ENCODE data around the gene FRMPD4.

The FRMPD4 gene

DNA sequence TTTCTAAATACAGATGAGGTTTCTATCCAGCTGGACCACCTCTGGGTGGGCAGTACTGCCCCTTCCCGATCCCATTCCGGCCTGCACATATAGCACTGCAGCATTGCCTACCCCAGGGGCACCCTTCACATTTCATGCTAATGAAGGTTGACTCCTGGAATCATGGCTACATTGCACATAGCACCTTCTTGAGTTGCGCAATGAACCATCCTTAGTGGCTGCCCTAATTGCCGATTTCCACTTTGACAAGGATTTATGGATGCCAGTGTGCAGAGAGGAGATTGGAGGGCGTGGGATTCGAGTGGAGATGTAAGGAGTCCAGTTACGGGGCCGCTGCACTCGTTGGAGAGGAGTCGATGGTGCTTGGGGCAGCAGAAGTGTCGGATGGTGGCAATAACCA, 229.0 kb downstream of the FRMPD4 start:
- DNase-seq (ENCODE audit: low spot score) = no peak

DNA sequence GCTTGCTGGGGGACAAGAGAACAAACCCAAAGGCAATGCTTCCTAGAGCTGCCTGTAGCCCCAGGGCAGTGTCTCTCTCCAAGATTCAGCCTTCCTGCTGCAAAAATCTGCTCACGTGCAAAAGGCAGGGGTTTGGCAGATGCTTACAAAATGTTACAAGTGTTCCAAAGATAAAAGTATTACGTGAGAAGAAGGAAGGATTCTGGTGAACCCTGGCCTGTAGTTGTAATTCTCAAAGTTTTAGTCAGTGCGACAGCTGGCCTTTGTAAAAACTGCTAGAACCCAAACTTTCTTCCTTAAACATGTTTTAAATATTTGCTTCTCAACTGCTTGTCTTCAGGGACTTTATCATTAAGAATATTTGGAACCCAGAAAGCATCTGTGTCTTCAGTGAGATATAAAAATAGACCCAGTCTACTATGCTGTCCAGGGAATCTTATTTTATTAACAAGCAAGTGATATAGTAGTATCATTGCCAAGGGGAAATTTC, 232.3 kb downstream of the FRMPD4 start:
- DNase-seq (ENCODE audit: low spot score) = peak; percentile 35

- DNase-seq (ENCODE audit: low spot score) = peak; percentile 13
Observed at GRCh38 chrX:12372111-12372510, 233.8 kb downstream of the FRMPD4 start.

GRCh38 chrX:12374286-12374685, 236.0 kb downstream of the FRMPD4 start:
- no peak for DNase-seq (ENCODE audit: low spot score)

DNA sequence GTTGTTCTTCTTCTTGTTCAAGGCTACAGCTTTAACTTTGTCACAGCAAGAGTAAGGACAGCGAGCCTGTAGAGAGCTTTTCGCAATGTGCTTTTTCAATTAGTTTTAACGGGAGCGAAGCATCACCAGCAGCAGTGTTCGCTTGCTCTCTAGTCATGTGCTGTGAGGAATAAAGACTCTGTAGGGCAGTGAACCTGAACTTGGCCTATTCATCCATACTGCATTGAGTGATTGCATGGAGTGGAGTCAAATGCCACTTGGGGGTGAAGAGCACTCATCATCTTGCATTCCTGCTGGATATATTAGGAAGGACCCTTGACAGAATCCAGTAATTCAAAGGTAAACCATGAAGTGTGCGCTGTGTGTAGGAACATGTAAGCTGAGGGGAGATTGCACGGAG, 240.0 kb downstream of the FRMPD4 start:
- DNase-seq (ENCODE audit: low spot score) = no peak

GRCh38 chrX:12378706-12379105, 240.4 kb downstream of the FRMPD4 start:
- DNase-seq (ENCODE audit: low spot score) = no peak

DNA sequence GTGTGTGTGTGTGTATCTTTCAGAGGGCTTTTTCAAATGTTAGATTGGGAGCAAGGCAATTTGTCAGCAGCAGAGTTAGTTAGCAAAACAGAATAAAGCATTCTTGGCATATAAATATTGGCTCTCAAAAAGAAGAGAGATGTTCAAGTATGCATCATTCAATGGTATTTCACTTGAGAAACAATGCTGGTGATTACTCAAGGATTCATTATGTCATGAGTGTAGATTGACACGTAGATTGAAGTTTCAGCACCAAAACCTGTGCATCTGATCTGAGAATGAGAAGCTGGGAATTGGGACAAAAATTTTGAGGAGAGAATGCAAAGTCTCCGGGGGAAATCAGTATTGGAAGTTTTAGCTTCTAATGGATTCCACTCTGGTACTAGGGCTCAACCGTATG, 241.4 kb downstream of the FRMPD4 start:
- DNase-seq (ENCODE audit: low spot score) = no peak

DNA sequence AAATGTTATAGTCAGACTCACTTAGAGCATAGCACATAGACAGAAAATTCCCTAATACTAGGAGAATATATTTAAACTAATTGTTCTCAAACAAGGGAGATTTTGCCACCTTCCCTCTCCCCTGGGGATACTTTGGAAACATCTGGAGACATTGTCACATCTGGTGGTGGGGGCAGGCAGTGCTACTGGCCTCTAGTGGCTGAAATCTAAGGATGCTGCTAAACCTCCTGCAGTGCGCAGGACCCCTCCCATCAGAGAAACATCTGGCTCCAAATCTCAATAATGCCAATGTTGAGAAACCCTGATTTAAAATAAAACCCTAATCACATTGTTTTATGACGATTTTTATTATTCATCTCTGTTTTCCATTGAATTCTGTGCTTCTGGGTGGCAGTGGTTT, 244.9 kb downstream of the FRMPD4 start:
- DNase-seq (ENCODE audit: low spot score) = no peak

- DNase-seq (ENCODE audit: low spot score) = no peak
Observed at GRCh38 chrX:12390301-12390700, 252.0 kb downstream of the FRMPD4 start.

GRCh38 chrX:12396584-12396983, 258.3 kb downstream of the FRMPD4 start:
- no peak for DNase-seq (ENCODE audit: low spot score)

GRCh38 chrX:12400218-12400617, 261.9 kb downstream of the FRMPD4 start:
- DNase-seq (ENCODE audit: low spot score) = no peak

- no peak for DNase-seq (ENCODE audit: low spot score)
Observed at GRCh38 chrX:12401252-12401651, 263.0 kb downstream of the FRMPD4 start.

GRCh38 chrX:12403474-12404082, 265.3 kb downstream of the FRMPD4 start:
- no peak for DNase-seq (ENCODE audit: low spot score)

- no peak for DNase-seq (ENCODE audit: low spot score)
Observed at GRCh38 chrX:12405306-12405705, 267.0 kb downstream of the FRMPD4 start.

- no peak for DNase-seq (ENCODE audit: low spot score)
Observed at GRCh38 chrX:12410523-12410922, 272.2 kb downstream of the FRMPD4 start.

DNA sequence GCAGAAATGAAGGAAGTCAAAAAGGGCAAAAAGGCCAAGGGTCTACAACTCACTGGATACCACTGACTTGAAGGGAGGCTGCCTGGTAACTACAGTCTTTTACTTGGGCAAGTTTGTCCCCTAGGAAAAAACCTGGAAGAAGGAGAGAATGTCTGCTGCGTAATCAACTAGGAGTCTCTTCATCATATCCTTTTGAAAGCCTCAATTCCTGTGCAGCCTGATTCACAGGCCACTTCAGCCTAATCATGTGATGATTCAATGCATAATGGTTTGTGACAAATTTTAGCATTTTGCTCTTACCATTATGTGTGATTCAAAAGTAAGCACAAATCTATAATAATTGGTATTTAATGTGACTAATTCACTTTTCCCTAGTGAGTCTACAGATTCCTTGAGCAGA, 273.6 kb downstream of the FRMPD4 start:
- DNase-seq (ENCODE audit: low spot score) = no peak

DNA sequence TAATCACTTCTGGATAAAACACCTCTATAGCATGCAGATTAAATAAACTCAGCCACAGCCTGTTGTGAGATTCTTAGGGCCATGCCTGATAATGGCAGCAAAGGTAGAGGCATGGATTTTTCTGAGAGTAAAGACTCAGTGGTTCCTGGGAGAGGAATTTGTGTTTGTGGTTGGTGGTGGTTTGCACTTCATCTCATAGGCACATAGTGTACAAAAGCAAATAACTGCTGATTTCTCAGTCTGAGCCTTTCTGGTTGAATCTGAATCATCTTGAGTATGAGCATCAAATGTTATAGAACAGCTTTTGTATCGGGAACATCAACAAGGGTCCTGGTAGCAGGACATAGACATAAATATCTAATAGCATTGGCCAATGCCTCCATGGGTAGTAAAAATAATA, 274.3 kb downstream of the FRMPD4 start:
- no peak for DNase-seq (ENCODE audit: low spot score)

DNA sequence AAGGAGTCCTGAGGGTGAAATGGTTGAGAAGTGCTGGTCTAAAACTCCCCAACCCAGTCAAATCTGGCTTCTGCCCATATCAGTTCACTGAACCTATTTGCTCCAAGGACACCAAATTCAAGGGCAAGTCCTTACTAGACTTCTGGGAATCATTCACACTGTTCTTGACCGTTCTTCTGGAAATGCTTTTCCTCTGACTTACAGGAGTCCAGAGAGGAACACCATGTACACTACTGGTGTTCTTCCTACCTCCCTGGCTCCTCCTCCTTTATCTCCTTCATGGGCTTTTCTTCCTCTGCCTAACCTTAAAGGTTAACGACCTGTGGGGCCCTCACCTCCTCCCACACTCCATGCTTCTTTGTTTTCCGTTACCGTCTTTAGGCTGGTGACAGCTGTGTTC, 281.3 kb downstream of the FRMPD4 start:
- DNase-seq (ENCODE audit: low spot score) = no peak

DNA sequence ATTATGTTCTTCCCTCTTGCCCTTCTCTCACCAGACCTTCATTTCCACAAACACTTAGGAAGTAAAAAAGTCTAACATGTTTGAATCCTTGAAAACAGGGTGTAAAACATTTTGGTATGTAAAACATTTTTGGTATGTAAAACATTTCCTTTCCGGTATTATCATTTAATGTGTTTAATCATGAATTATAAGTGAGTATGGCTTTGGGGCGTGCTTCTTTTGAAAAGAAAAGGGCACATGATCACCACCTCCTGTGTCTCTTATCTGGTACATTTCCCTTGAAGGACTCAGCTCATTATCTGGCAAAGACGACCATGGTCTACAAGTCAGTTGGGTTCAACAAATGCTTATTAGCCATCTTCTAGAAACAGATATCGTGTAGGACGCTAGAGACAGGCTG, 283.6 kb downstream of the FRMPD4 start:
- DNase-seq (ENCODE audit: low spot score) = no peak

- DNase-seq (ENCODE audit: low spot score) = no peak
Observed at GRCh38 chrX:12423346-12423745, 285.1 kb downstream of the FRMPD4 start.

DNA sequence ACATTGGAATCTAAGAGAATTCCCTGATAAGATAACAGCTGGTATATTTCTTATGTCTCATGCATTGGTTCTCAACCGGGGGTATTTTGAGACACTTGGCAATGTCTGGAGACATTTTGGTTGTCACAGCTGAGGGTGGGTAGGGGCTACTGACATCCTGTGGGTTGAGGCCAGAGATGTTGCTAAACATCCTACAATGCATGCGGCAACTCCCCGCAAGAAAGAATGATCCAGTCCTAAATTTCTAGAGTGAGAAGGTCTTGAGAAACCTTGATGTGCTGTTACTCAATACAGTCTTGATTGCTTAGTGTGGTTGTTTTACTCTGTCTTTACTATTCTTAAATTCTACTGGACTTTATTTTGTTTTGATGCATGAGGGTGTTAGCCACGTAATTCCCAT, 287.2 kb downstream of the FRMPD4 start:
- DNase-seq (ENCODE audit: low spot score) = no peak

DNA sequence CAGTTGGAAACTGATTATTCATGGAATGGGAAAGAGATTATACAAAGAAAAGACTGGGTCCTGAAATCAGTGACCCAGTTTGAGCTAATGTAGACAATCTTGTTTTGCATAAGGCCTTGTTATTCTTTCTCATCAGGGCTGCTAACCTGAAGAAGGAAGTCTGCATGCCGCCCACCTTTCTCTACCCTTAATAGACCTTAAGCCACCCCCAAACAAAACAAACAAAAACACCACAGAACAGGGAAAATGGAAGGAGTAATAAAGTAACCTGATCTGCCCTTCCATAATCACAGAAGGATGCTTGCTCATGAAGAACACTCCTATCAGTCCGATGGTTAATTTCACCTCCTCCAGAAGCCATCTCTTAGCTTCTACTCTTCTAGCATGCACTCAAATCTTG, 288.1 kb downstream of the FRMPD4 start:
- DNase-seq (ENCODE audit: low spot score) = no peak

- DNase-seq (ENCODE audit: low spot score) = no peak
Observed at GRCh38 chrX:12434493-12434892, 296.2 kb downstream of the FRMPD4 start.

GRCh38 chrX:12439416-12439815, 301.1 kb downstream of the FRMPD4 start:
- no peak for DNase-seq (ENCODE audit: low spot score)

GRCh38 chrX:12440246-12440645, 302.0 kb downstream of the FRMPD4 start:
- DNase-seq (ENCODE audit: low spot score) = no peak
